HFF-Myc (cell line): ENCODE measurements around the gene IRX2.

ENCODE experiments used
- DNase-seq: peaks from one replicate; pipeline ENCODE4 v3.0.0-alpha.2; 2011; ENCODE audit warnings: low read depth; ENCODE audit errors: extremely low read depth
- H3K4me3 ChIP-seq: replicated peaks from 2 replicates; pipeline ENCODE4 v1.5.1; 2011; ENCODE audit warnings: low read depth, mild to moderate bottlenecking, control low read depth, low read length
- TF ChIP-seq, protein P1 (sequence below): IDR thresholded peaks from 2 replicates; pipeline ENCODE4 v1.5.1; 2012; ENCODE audit warnings: mild to moderate bottlenecking, low read depth, low read length, control low read depth; ENCODE audit errors: missing control alignments

The IRX2 gene

DNA sequence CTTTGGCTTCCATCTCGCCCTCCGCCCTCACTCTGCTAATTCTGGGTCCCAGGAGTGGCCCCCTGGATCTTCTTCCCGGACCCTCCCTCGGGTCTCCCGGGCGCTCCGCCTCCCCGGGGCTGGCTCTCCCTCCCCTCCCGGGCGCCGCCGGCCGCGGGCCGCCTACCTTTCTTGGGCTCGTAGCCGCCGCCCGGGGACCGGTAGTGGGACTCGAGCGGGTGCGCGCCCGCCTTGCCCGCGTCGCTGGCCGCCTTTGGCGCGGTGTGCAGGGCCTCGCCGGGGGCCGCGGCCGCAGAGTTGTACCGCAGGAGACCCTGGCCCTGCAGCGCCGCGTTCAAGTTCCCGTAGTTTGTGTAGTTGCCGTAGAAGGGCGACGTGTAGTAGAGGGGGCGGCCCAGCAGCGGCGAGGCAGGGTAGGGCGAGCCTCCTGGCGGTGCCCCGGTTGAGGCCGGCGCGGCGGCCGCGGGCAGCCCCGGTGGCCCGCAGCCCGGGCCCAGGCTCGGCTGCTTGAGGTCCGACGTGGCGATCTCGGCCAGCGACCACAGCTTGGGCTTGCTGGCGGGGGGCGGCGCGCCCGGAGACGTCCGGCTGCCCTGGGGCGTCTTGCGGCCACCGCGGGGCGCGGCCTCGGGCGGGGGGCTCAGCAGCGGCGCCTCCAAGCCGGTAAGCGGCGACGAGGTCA is 3.2 kb downstream of the IRX2 start:
- TF ChIP-seq, protein P1, sequence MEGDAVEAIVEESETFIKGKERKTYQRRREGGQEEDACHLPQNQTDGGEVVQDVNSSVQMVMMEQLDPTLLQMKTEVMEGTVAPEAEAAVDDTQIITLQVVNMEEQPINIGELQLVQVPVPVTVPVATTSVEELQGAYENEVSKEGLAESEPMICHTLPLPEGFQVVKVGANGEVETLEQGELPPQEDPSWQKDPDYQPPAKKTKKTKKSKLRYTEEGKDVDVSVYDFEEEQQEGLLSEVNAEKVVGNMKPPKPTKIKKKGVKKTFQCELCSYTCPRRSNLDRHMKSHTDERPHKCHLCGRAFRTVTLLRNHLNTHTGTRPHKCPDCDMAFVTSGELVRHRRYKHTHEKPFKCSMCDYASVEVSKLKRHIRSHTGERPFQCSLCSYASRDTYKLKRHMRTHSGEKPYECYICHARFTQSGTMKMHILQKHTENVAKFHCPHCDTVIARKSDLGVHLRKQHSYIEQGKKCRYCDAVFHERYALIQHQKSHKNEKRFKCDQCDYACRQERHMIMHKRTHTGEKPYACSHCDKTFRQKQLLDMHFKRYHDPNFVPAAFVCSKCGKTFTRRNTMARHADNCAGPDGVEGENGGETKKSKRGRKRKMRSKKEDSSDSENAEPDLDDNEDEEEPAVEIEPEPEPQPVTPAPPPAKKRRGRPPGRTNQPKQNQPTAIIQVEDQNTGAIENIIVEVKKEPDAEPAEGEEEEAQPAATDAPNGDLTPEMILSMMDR, result no peak
- no peak for DNase-seq

DNA sequence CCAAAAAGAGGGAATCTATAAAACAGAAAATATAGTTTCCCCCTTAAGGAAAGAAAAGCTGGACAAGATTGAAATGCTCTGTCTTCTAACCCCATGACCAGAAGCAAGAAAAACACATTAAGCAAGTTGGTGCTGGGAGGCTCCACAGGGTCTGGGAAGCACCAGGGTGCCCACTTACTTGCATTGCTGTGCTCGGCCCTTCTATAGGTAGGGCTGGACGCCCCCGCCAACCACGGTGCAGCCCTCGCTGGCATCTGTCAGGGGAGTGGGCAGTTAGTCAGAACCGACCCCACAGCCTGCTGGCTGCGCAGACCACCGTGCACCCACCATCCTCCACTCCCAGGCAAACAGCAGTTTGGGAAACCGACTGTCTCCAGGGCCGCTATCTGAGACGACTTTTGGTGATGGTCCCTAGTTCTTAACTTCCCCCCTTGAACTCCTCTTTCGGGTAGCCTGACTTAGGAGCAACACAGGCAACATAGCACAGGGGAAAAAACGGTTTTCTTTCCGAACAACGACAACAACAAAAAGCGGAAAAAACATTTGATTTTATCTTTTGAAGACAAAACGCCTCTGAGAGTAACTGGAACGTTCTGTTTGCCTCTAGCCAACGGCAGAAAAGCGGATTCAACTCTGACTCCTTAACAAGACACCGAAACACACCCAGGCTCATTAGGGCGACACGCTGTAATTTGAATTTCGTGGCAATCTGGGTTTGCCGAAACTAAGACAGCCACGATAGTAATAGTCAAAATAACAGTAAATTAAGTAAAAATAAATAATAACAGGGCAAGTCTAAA is 3.9 kb downstream of the IRX2 start:
- DNase-seq, result no peak
- TF ChIP-seq, protein P1, result no peak
- no peak overlapping the region for H3K4me3 ChIP-seq

More for the DNA sequence above, 3.2 kb downstream of the IRX2 start:
- H3K4me3 ChIP-seq, result no peak overlapping the region

DNA sequence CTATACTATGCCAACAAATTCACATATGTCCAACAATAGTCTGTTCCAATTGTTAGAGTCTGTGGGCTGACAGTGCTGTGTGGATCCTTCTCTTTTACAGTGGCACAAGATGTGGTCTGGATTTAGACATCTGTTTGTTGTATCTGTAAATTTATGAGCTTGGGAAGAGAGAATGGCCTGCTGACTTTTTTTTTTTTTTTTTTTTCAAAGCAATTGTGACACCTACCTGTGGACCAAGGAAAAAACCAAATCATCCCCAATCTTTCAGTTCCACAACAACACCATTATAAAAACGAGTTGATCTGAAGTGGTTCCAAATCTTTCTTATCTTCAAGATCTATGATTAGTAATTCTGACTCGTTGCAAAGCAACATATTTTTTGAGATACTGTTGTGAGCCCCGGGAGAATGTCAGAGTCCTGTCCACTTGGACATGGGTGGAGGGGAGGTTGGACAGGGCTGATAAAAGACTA is 4.9 kb downstream of the IRX2 start:
- no peak for DNase-seq
- H3K4me3 ChIP-seq, result no peak overlapping the region
- TF ChIP-seq, protein P1, result no peak

DNA sequence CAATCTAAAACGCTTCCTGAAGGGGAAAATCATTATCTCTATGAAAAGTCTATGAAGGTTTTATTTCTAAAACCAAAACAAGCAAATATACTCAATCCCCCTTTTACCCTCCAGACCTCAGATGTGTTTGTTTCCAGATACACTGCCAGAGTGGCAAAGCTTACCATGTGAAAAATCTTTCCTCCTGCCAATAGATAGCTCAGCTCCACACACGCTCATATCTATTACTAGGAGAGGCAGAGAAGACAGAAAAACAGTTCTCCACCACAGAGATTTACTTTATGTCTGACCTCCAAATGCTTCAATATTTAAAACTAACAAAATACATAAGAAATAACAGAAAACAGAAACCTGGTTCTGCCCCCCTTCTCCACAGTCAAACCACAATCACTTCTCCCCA is 7.0 kb downstream of the IRX2 start:
- TF ChIP-seq, protein P1, result no peak
- no peak overlapping the region for H3K4me3 ChIP-seq
- no peak for DNase-seq

DNA sequence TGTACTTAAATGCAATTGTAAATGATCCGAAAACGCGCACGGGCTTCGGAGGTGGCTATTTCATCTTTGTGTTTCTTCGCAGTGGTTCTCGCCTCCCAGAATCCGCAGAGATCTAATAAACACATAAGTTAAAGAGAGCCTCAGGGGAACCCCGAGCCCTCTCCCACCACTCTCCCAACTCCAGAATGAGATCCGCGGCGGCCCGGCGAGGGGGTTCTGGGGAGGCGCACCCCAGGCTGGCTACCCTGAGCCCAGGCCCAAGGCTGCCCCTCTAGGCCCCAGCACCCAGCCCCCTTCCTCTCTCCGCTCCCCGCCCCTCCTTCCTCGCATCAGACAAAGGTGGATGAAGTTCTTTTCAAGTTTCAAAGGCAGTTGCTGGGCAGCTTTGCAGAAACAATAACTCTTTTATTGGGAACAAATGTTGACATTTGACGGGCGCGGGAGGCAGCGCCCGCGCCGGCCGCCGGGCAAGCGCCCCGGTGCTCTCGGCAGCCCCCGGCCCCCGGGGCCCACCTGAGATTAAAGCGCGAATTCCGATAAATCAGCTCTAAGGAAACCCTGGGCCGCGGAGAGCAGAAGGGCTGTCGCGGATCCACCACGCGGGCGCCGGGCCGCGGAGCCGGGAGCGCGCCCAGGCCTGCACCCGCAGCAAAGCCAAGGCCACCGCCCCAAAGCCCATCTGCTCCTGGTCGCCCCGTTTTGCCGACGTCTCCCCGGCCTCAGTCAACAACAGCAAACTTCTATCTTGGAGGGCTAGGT is 8.4 kb downstream of the IRX2 start:
- TF ChIP-seq, protein P1, result no peak
- H3K4me3 ChIP-seq, result no peak overlapping the region
- no peak for DNase-seq

DNA sequence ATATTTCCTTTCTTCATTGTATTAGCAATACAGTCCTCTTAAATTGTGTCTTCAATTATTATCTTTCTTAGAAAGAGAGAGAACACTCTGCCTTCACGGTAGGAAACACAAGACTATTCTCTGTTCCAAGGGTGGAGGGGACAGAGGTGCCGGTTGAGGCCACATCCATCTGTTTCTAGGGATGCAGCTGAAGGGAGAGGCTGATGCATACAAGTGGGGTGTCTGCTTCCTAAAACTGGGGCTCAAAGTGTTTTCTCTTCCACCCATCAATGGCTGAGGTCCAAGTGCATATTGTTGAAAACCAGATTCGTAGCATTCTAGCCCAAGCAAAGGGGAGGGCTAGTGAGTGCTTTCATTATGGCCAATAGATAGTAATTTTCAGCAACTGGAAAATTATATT is 9.5 kb downstream of the IRX2 start:
- no peak overlapping the region for H3K4me3 ChIP-seq
- no peak for DNase-seq
- TF ChIP-seq, protein P1, result no peak
